ENCODE measurements around the gene PPM1A.
A peak's percentile ranks its signal among the peaks of the same experiment; 100 is the strongest.

The PPM1A gene

GRCh38 chr14:60227291-60227690 is 21.7 kb upstream of the PPM1A start:
- DNase-seq: no peak

DNA sequence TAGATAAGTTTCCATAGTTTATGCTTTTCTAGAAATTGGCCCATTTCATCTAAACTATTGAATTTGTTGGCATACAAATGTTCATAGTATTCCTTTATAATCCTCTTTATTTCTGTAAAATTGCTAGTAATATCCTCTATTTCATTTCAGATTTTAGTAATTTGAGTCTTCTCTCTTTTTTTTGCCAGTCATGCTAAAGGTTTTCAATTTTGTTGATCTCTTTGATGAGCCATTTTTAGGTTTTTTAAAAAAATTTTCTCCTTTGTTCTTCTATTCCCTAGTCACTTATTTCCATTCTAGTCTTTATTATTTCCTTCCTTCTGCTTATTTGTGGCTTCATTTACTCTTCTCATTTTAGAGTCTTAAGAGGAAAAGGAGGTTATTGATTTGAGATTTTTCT is 19.4 kb upstream of the PPM1A start:
- DNase-seq: no peak

- DNase-seq: no peak
Measured at GRCh38 chr14:60232185-60232584, 16.8 kb upstream of the PPM1A start.

DNA sequence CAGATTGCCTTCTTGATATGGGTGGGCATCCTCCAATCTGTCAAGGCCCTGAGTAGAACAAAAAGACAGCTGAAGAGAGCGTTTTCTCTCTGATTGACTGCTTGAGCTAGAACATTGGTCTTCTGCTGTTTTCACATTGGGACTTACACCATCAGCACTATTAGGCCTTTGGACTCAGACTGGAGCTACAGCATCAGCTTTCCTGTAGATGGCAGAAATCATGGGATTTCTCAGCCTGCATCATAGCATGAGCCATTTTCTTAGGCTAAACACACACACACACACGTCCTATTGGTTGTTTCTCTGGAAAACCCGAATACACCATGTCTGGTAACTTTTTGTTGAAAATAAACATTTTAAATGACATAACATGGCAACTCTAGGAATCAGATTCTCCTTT is 15.8 kb upstream of the PPM1A start:
- no peak for DNase-seq

- DNase-seq: no peak
Measured at GRCh38 chr14:60233891-60234290, 15.1 kb upstream of the PPM1A start.

DNA sequence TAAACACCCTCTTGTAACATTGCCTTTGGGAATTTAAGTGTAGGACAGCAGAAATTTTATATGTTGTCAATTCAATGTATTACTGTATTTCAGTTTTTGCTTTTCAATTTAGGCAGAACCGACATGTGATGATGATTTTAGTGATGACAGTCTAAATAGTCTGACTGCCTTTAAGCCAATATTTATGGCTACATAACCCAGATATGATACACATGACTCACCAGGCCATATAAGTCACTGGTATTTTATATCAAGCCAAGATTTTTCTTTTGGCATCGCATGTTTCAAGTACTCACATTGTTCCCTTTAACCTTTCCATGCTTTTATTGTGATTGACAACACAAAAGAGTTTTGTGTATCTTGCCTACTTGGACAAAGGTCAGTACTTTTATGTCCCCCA is 13.6 kb upstream of the PPM1A start:
- DNase-seq: peak; percentile 16

- no peak for DNase-seq
Measured at GRCh38 chr14:60238955-60239354, 10.1 kb upstream of the PPM1A start.

- DNase-seq: no peak
Measured at GRCh38 chr14:60240139-60240856, 8.7 kb upstream of the PPM1A start.

- no peak for DNase-seq
Measured at GRCh38 chr14:60241091-60241490, 7.9 kb upstream of the PPM1A start.

DNA sequence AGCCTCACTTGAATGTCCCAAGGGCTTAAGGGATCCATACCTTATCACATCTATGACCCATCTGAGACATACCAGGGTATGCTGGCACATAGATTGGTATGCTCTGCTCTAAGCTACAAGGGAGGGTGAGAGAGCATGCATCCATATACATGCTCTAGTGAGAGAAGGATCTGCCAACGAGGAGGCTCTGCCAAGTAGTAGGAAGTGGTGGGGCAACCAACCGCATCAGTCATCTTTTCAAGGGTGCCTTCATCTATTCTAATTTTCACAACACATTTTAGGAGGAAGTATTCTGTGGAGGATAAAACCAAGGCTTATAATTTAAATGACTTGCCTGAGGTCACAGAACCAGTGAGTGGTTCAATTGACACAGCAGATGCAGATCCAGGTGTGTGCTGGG is 6.6 kb upstream of the PPM1A start:
- DNase-seq: no peak

DNA sequence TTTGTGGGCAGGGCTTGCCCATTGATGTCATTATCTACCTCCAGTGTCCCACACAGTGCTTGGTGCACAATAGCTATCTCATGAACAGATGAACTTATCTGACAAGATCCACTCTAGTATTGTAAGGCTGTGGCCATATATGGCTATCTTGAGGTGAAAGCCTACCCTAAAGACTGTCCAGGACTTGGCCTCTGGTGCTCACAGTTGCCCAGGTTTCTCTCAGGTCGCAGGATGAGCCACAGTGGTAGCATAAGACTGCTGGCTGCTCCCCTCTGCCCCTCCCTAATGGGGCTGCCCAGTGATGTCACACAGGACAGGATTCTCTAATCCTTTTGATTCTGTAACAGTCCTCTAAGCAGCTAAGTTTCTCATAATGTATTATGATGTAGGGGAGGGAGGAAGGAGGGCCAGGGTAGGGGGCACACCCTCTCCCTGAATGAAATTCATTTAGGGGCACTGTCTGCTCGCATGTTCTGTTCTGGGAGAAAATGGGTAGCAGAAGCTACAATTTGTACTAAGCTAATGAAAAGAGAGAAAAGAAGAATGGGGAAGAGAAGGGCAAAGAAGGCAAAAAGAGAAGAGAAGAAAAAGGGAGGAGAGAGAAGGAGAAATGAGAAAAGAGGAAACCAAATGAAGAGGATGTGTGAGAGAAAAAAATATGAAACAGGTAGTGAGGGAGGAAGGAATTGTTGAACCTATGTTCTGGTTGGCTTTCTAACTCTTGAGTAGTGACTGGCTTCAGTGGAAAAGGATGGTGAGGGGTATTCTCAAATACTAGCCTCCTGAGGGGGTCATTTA is 3.4 kb upstream of the PPM1A start:
- no peak for DNase-seq

DNA sequence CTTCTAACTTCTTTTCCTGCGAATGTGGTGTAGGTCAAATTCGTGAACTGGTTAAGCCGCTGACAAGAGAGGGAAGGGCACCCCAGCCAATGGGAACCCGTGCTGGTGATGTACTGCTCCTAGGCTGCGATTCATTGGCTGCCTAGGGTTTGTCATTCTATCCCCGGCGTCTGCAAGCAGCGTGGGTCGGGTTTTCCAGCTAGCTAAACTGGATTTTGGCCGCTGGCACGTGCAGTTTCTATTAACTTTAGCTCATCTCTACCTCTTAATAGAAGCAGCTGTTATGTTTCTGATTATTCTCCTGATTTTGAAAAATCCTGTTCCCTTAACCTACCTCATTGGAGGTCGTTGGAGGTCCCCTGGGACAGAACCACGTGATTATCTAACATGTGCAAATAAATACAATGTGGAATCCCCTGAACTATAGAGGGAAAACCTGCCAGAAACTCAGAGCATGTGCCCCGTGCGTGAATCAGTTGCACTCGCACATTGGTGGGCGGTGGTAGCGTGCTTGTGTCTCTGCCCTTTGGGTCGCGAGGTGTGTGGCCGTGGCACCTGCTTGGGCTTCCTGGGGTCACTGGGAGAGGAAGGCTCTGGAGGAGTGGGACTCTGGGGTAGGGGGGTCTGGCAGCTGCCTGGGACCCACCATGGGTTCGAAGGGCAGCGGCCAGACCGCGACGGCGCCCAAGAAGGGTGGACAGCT is 876 bp upstream of the PPM1A start:
- peak; percentile 91 for DNase-seq

GRCh38 chr14:60249321-60250256 is 568 bp downstream of the PPM1A start:
- peak; percentile 69 for DNase-seq

DNA sequence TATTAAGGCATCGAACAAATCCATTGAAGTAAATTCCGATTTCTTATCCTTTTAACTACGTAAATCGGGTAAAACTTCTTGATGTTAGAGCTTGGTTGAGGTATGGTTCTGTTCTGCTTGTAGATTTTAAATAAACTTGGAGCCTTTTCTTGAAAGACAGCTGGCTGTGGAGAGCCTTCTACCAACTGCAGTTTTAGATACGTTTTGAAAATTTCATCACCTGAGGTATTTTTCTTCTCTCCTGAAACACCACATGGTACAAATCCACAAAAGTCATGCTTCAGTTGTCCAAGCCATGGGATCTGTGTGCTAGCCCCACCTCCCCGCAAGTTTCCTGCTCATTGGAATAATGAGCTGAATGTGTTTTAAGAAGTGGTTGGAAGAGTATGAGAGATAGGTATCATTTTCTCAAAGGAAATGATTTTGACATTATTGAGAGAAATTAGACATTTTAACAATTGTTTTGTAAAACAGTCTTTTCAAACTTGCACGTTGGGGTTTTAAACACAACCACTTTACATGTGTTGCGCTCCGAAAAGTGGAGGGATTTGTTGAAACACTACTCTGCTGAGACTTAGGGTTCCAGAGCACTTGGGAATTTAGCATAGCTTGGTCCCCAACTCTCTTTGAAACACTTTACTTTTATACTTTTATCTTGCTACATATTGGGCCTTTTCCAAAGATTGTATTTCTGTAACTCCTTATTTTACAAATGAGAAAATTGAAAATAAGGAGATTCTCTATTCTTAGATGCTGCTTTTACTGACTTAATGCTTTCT is 1.4 kb downstream of the PPM1A start:
- DNase-seq: no peak

DNA sequence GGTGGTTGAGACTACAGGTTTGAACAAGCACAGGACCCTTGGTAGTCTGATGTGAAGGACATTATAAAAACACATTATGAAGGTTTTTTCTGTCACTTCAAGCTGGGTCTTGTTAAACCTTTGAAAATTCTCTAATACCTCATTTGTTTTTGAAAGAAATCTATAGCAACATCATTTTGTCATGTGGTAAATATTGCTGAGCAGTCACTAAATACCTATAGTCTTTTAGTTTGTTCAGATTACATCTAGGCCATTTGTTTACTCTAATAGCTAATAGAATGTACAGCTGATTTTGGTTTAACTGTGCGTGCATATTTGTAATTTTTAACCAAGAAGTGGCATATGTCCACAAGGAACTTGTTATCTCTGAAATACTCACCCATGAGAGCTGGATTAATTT is 2.9 kb downstream of the PPM1A start:
- DNase-seq: no peak

DNA sequence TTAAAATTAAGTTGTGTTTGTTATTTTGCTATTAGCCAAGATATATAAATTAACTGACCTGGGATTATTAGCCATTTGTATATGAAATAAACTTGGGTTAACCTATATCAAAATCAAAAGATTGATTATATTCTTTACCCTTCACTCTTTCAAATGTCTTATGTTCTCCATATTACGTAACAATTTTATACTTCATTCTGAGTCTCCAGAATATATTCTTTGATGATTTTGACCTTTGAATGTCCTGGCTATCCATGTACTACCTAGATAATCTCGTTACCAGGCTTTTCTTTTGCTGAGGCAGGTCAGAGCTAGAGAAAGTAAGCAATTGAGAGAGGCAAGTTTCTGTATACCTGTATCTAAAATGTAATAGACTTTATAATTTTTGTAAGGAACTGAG is 3.6 kb downstream of the PPM1A start:
- no peak for DNase-seq

- DNase-seq: no peak
Measured at GRCh38 chr14:60253649-60254048, 4.6 kb downstream of the PPM1A start.

GRCh38 chr14:60254176-60254575 is 5.2 kb downstream of the PPM1A start:
- DNase-seq: no peak

- no peak for DNase-seq
Measured at GRCh38 chr14:60257865-60258264, 8.8 kb downstream of the PPM1A start.

DNA sequence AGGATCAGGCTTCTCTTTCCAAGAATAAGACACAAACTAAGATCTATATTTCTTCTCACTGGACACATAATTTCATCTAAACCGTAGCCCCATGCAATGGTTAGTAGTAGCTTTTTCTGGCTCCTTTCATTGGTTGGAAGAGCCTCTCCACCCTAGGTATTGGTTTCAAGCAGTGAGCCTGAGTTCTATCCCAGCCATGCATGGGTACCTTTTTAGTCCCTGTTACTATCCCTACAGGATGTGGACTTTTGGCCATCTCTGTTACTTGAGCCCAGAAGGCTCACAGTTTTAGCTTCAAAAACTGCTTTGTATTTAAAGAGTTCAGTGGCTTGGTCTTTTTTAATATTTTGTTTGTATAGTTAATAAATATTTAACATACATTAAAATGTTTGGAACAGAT is 16.1 kb downstream of the PPM1A start:
- no peak for DNase-seq
